Measurements from ENCODE around the gene SCAMP4.

The SCAMP4 gene

DNA sequence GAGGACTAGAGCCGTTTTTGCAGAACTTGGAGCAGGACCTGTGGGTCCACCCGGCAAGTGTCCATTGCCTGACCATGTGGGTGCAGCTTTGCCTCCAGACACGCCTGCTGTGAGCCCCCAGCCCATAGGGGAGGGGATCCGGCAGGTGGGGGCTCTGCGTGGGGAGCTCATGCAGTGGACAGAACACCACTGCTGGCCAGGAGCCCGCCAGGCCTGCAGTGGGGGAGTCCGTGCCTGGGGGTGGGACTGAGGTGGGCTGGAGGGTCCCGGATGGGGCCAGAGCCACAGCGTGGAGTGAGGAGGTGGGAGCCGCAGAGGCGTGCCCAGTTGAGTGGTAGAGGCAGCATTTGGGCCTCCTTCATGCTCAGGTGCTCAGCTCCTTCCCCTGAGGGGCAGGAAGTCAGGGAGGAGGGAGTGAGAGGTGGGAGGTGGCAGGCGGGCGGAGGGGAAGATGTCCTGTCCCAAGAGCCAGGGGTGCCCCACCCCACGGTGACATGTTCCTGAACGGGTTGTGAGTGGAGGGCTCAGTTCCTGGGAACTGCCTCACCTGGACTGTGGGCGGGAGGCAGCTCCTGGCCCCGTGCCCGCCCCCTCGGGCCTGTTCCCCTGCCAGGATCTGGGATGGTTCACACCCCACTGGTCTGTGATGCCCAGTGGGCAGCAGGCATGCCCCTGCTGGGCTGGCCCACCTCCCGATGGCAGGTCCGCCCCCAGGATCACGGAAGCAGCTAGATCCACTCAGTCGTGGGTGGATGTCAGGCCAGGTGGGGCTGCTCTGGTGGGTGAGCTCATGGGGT, 8.8 kb downstream of the SCAMP4 start:
- no peak for TF ChIP-seq GATA3 (IDR thresholded peaks at IDR 0.05; ENCODE audit: low read depth, low read length)
- TF ChIP-seq GATA2 (IDR thresholded peaks at IDR 0.05; ENCODE audit: low read depth, low read length) = no peak

DNA sequence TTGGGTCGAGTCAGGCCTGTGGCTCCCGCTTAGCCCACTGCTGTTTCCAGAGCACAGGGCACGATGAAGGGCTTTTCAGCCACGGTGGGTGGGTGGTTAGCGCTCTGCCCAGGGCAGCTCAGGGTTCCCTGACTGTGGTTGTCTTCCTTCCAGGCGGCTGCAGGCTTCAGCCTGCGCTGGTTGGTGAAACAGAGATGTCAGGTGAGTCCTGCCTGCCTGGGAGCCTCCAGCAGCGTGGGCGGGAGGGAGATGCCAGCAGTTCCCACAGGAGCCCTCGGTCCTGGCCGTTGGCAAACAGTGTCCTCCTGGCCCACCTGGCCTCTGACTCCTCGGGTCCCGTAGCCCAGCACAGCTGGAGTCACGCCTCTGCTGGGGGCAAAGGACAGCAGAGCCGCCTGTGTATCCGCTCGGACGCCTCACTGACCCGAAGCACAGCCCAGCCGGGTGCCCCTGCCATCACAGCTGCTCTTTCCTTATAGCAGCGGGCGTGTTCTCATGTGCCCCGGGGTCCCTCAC, 9.7 kb downstream of the SCAMP4 start:
- TF ChIP-seq GATA2 (IDR thresholded peaks at IDR 0.05; ENCODE audit: low read depth, low read length) = no peak
- TF ChIP-seq GATA3 (IDR thresholded peaks at IDR 0.05; ENCODE audit: low read depth, low read length) = no peak

DNA sequence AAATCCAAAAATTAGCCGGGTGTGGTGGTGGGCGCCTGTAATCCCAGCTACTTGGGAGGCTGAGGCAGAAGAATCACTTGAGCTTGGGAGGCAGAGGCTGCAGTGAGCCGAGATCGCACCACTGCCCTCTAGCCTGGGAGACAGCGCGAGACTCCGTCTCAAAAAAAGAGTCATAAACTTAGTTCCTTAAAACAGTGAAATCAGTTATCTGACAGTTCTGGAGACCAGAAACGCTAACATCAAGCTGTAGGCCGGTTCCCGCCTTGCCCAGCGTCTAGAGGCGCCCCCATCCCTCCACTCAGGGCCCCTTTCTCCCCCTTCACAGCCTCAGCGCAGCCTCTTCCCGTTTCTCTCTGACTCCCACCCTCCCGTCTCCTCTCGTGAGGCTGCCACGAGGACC, 11.9 kb downstream of the SCAMP4 start:
- TF ChIP-seq GATA3 (IDR thresholded peaks at IDR 0.05; ENCODE audit: low read depth, low read length) = no peak
- TF ChIP-seq GATA2 (IDR thresholded peaks at IDR 0.05; ENCODE audit: low read depth, low read length) = no peak

DNA sequence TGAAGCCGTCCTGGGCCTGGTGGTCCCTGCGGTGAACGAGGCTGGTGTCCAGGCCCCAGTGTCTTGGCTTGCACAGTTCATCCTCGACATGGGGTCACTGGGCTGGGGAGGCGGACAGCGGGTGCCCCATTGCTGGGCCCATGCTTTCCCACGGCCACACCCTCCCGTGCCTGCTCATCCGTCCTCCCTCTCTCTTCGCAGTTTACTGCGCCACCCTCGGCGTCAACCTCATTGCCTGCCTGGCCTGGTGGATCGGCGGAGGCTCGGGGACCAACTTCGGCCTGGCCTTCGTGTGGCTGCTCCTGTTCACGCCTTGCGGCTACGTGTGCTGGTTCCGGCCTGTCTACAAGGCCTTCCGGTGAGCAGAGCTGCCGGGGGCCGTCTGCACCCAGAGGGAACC, 12.7 kb downstream of the SCAMP4 start:
- no peak for TF ChIP-seq GATA3 (IDR thresholded peaks at IDR 0.05; ENCODE audit: low read depth, low read length)
- TF ChIP-seq GATA2 (IDR thresholded peaks at IDR 0.05; ENCODE audit: low read depth, low read length) = no peak

DNA sequence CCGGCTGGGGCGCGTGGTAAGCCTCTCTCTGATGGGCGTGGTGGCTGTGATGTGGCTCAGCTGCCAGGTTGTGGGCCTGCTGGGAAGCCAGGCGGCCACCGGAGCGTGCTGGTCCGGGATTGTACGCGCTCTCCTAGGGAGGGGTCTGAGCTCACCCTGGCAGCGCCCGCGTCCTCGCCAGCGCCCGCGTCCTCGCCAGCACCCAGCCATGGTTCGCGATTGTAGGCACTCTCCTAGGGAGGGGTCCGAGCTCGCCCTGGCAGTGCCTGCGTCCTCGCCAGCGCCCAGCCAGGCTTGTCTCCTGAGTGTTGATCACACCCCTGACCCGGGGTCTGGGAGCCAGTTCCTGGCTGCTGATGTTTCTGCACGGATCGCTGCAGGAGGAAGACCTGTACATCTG, 13.8 kb downstream of the SCAMP4 start:
- TF ChIP-seq GATA3 (IDR thresholded peaks at IDR 0.05; ENCODE audit: low read depth, low read length) (no peak), GATA2 (IDR thresholded peaks at IDR 0.05; ENCODE audit: low read depth, low read length) (no peak)

DNA sequence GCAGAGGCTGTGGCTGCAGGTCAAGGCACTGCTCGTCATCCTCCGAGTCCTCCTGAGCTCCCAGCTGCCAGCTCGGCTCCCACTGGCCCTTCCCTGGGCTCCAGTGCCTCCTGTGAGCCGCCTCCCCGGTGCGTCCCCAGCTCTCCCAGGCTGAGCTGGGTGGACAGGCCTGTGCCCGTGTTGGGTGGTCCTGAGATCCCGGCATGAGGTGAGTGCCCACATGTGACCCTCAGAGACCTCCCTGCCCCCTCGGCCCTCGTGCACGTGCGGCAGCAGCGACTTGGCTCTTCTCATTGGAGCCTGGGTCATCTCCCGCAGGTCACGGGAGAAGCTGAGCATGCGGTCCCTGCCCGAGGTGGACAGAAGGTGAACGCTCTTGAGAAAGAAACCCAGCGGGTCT, 15.4 kb downstream of the SCAMP4 start:
- no peak for TF ChIP-seq GATA3 (IDR thresholded peaks at IDR 0.05; ENCODE audit: low read depth, low read length)
- TF ChIP-seq GATA2 (IDR thresholded peaks at IDR 0.05; ENCODE audit: low read depth, low read length) = no peak

DNA sequence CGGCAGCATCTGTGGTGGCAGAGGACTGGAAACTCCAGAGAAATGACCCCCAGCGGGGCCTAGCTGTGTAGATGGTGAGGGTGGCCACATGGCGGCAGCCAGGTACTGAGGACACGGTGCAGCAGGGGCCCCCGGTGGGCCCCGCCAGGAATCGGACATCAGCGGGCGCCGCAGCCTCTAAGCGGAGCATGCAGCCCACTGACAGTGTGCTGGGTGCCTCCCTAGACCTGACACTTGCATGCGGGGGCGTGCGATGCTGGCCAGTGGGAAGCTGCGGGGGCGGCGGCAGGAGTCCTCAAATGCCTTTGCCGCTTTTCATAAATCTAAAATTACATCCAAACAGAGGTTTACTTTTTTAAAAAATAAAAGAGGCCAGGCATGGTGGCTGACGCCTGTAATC, 16.1 kb downstream of the SCAMP4 start:
- no peak for TF ChIP-seq GATA2 (IDR thresholded peaks at IDR 0.05; ENCODE audit: low read depth, low read length)
- no peak for TF ChIP-seq GATA3 (IDR thresholded peaks at IDR 0.05; ENCODE audit: low read depth, low read length)

DNA sequence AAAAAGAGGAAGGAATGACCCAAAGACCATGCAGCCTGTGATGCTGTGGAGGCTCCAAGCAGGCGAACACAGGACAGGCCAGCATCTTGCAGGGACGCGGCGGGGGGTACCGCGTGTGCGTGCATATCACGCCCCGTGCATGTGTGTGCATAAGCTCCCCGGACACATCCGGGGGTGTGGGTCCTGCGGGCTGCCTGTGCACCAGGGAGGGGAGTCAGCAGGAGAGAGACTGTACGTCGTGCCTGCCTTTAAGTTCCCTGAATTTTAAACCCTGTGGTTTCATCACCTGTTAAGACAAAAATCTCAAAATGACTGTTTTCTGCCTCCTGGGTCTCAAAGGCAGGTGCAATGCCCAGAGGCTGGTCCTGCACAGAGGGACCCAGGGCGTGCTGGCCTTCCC, 16.6 kb downstream of the SCAMP4 start:
- TF ChIP-seq GATA2 (IDR thresholded peaks at IDR 0.05; ENCODE audit: low read depth, low read length) (no peak), GATA3 (IDR thresholded peaks at IDR 0.05; ENCODE audit: low read depth, low read length) (no peak)

DNA sequence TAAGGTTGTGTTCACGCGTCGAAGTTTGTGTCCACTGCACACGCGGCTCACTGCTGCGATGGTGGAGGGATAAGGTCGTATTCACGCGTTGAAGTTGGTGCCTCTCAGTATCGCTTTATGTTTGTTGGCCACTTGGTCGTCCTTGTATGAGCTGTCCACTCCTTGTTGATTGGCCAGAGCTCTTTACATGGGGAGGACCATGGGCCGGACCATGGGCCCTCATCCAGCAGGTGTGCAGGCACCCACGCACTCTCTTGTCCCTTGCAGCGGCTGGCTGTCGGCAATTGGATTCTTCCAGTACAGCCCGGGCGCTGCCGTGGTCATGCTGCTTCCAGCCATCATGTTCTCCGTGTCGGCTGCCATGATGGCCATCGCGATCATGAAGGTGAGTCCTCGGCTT, 17.6 kb downstream of the SCAMP4 start:
- TF ChIP-seq GATA3 (IDR thresholded peaks at IDR 0.05; ENCODE audit: low read depth, low read length) (no peak), GATA2 (IDR thresholded peaks at IDR 0.05; ENCODE audit: low read depth, low read length) (no peak)

DNA sequence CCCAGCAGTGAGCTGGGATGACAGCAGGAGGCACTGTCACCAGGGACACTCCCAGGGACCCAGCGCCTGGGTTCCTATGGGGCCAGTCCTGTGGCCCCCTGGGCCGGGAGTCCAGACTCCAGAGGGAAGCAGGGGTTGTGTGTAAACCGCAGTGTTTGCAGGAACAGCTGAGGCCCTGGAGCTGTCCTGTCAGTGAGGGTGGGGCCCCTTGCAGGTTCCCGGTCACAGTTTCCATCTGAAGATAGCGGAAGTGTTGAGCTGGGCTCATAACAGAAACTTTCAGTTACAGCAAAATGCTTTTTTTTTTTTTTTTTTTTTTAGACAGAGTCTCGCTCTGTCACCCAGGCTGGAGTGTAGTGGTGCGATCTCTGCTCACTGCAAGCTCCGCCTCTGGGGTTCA, 18.1 kb downstream of the SCAMP4 start:
- no peak for TF ChIP-seq GATA3 (IDR thresholded peaks at IDR 0.05; ENCODE audit: low read depth, low read length)
- TF ChIP-seq GATA2 (IDR thresholded peaks at IDR 0.05; ENCODE audit: low read depth, low read length) = no peak

DNA sequence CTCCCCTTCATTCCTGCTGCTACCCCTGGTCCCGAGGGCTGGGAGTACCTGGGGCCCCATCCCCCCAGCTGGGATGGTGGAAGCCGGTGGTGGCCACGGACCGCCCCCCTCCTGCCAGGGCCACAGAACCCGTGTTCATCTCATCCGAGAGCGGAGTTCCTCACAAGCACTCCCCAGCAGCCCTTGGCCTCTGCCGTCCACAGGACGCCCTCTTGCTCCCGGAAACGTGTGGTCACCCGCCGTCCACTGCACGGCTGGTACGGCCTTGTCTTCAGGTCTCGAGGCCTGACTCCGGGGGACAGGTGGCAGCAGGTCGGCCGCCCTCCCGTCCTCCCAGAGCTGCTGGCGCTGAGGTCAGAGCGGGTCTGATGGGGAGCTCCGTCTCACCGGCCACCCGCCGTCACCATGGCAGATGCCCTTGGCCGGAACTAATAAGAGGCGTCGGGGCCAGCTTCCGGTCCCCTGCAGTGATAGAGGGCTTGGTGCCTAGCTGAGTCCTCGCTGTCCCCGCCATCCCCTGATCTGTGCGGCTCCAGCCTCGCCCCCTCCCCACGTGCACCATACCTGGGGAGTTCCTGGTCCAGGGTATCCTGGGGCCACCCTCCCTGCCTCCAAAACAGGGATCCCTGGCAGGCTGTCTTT, 19.2 kb downstream of the SCAMP4 start:
- TF ChIP-seq GATA2 (IDR thresholded peaks at IDR 0.05; ENCODE audit: low read depth, low read length) = no peak
- no peak for TF ChIP-seq GATA3 (IDR thresholded peaks at IDR 0.05; ENCODE audit: low read depth, low read length)

DNA sequence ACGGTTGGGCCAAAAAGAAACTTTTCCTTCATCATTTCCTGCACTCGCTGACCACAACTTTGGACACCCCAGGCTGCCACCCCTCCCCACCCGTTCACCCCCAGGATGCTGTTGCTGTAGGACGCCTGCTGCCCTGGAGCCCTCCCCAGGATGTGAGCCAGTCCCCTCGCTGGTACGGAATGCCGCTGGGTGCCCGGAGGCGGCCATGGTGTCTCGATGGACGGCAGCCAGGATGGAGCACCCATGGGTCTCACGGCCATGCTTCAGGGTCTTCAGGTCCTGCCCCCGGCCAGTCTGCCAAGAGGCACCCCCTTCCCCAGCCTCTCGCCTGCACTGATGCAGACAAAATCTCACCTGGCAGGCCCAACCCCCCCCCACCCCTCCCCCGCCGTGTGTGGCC, 20.3 kb downstream of the SCAMP4 start:
- TF ChIP-seq GATA3 (IDR thresholded peaks at IDR 0.05; ENCODE audit: low read depth, low read length) (no peak), GATA2 (IDR thresholded peaks at IDR 0.05; ENCODE audit: low read depth, low read length) (no peak)

DNA sequence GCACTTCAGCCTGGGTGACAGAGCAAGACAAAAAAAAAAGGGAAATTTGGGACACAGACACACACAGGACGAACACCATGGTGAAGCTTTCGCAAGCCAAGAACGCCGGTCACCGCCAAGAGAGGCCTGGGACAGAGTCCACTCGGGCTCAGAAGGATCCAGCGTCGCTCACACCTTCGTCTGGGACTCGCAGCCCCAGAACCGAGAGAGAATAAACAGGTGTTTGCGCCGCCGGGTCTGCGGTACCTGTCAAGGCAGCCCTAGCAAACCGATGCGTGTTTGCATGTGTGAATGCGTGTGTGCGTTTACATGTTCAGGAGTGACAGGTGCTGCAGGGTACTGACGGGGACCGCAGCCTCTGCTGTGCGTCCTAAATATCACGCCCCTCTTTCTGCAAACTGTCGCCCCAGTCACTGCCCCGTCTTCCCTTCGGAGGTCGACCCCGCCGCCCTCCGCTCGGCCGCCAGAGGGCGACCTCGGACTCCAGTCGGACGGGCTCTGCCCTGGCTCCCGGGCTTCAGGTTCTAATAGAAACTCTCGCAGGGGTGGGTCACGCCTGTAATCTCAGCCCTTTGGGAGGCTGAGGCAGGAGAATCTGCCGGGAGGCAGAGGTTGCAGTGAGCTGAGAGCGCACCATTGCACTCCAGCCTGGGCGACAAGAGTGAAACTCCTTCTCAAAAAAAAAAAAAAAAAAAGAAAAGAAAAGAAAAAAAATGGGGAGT, 24.0 kb downstream of the SCAMP4 start:
- no peak for TF ChIP-seq GATA3 (IDR thresholded peaks at IDR 0.05; ENCODE audit: low read depth, low read length)

DNA sequence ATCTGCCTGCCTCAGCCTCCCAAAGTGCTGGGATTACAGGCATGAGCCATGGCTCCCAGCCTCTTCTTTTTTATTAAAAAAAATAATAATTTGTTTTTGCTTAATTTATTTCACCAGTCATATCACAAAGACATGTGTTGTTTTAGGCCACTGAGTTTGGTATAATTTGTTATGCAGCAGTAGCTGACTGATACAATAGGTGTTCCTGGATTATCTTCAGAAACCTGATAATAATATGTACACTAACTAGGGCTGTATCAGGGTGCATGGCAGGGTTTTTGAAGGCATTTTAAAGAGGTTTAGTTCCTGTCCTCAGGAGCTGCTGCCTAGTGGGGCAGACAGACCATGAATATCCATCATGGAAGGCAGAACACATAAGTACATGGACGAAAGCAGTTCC, 26.2 kb downstream of the SCAMP4 start:
- TF ChIP-seq GATA2 (IDR thresholded peaks at IDR 0.05; ENCODE audit: low read depth, low read length) = no peak
- TF ChIP-seq GATA3 (IDR thresholded peaks at IDR 0.05; ENCODE audit: low read depth, low read length) = no peak

DNA sequence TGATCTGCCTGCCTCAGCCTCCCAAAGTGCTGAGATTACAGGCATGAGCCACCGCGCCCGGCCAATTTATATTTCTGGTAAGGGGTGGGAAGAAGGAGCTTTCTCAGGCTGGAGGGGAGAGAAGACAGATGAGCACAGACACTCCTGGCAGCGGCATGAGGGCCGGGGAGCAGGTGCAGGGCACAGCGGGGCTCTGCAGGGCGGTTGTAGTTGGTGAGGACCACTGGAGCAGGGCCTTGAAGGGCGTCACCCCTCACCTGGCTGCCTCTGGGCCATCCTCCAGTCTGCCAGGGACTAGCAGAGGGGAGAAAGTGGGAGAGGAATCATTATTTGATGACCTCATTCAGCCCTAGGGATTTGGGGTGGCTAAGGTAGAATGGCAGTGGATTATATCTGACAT, 27.2 kb downstream of the SCAMP4 start:
- TF ChIP-seq GATA3 (IDR thresholded peaks at IDR 0.05; ENCODE audit: low read depth, low read length) (no peak), GATA2 (IDR thresholded peaks at IDR 0.05; ENCODE audit: low read depth, low read length) (no peak)

All from SH-SY5Y (cell line).